GM19025 (cell line): ENCODE data around the gene RABGAP1L.
"Not testable (repeated sequence)": the region's sequence is repeated elsewhere in the genome, so short reads cannot be mapped to it uniquely, and the experiment has no call there.

Source experiments
- ATAC-seq: cut with Tn5 transposase; IDR thresholded peaks from one replicate; pipeline ENCODE4 v1.9.1; 2021; ENCODE audit warnings: mild to moderate bottlenecking, low read depth, moderate library complexity; ENCODE audit not compliant: unreplicated experiment

RABGAP1L gene

DNA sequence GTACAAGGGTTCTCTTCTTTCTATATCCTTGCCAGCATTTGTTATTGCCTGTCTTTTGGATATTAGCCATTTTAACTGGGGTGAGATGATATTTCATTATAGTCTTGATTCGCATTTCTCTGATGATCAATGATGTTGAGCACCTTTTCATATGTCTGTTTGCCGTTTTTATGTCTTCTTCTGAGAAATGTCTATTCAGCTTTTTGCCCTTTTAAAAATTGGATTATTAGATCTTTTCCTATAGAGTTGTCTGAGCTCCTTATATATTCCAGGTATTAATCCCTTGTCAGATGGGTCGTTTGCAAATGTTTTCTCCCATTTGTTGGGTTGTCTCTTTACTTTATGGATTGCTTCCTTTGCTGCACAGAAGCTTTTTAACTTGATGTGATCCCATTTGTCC is 883.3 kb downstream of the RABGAP1L start:
- no peak for ATAC-seq

- no peak for ATAC-seq
Observed at GRCh38 chr1:175043824-175044223, 884.5 kb downstream of the RABGAP1L start.

DNA sequence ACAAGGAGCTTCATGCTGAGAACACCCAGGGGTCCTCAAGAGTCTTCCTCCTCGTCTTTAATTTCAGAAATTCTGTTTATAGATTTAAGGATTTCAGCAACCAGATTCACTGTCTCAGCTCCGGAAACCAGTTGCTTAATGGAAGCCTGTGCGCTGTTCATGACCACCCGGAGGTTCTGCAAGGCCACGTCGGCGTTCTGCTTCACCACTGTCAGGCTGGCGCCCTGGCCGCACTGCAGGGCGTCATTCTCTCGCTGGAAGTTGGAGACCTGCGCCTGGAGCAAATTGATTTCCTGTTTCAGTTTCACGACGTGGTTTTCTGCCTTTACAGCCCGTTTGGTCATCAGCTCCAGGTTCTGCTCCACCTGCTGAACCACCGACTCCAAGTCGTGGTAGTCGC is 885.3 kb downstream of the RABGAP1L start:
- not testable (repeated sequence) for ATAC-seq
